IPS DF 4.7 (cell line): ENCODE measurements around the gene CNPPD1.

ENCODE experiments used
- DNase-seq: peaks from one replicate; pipeline ENCODE4 v3.0.0-alpha.2; 2013; ENCODE audit warnings: low spot score; ENCODE audit errors: extremely low read depth

Gene CNPPD1

GRCh38 chr2:219122202-219122980 is 54.3 kb downstream of the CNPPD1 start:
- DNase-seq: no peak
